ENCODE results near the gene CLCNKB. TPM values are rescaled to one million over a fixed set of nuclear protein-coding genes. Genes with fewer than 3 reads are reported as not detected.

CLCNKB gene
- total and polyA plus RNA-seq, 2 donors (not counting 3 experiments of a cell fraction or from before 2014, with no cell fraction given), result 0.18 TPM; not detected in 1

DNA sequence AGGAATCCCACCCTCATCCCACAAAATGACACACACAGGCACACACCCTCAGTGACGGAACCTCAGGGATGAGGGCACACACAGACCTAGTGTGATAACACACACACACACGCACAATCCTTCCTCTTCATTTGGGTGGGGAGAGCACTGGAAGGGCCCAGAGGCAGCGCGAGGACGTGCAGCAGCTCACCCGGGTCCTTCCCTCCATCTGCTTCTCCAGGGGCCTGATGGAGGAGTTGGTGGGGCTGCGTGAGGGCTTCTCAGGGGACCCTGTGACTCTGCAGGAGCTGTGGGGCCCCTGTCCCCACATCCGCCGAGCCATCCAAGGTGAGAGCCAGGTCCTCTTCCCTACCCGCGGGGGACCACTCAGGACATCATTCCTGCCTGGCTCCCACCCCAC lies 21.2 kb upstream of the CLCNKB start:
- dilution Hi-C loops (cut with MboI; ENCODE audit: extremely low pct_ligation_motif_present, low sequenced_read_pairs) (no loop called here), intact Hi-C loops (cut with micrococcal nuclease) (no loop called here)
- Histone ChIP-seq H3K4me2 (ENCODE audit: insufficient read depth, low read length) (no peak overlapping the region), H3K27ac (ENCODE audit: insufficient read depth, low read depth, low read length) (no peak overlapping the region), H3K36me3 (ENCODE audit: control insufficient read depth in 2 of 2, extremely low read depth in 1 of 2, insufficient read depth in 2 of 2, low read length in 2 of 2) (no peaks in the 10 kb centered on the region), H3K9me3 (replicated peaks; ENCODE audit: control insufficient read depth, insufficient read depth, low read length) (no peaks in the 10 kb centered on the region), H4K20me1 (replicated peaks; ENCODE audit: control insufficient read depth, extremely low read depth, insufficient read depth, low read length) (no peaks in the 10 kb centered on the region), H3K9ac (replicated peaks; ENCODE audit: extremely low read depth, insufficient read depth, low read length) (no peak overlapping the region), H3K9me1 (replicated peaks; ENCODE audit: control insufficient read depth, extremely low read depth, insufficient read depth, low read length) (no peaks in the 10 kb centered on the region), H3K27me3 (ENCODE audit: control insufficient read depth in 2 of 2, insufficient read depth in 2 of 2, low read length in 2 of 2) (no peaks in the 10 kb centered on the region), H3K79me2 (ENCODE audit: control insufficient read depth, insufficient read depth, low read length) (no peaks in the 10 kb centered on the region), H3K4me3 (replicated peaks in 1 of 3; ENCODE audit: insufficient read depth in 1 of 3, low read depth in 1 of 3, low read length in 3 of 3) (no peak overlapping the region), H3K4me1 (ENCODE audit: control insufficient read depth, extremely low read depth, insufficient read depth, low read length) (no peaks in the 10 kb centered on the region), H2AFZ (ENCODE audit: low read depth, low read length) (no peak overlapping the region)
- ChIA-PET POLR2A (no interaction called here), CTCF (no interaction called here)
- TF ChIP-seq JUN (IDR thresholded peaks at IDR 0.05; ENCODE audit: borderline replicate concordance, insufficient read depth, insufficient read length, low read depth), result no peak
- no peak for TF ChIP-seq GATA2 (IDR thresholded peaks at IDR 0.05; ENCODE audit: insufficient read depth, insufficient read length, low read depth, low read length)
- TF ChIP-seq, protein P1, sequence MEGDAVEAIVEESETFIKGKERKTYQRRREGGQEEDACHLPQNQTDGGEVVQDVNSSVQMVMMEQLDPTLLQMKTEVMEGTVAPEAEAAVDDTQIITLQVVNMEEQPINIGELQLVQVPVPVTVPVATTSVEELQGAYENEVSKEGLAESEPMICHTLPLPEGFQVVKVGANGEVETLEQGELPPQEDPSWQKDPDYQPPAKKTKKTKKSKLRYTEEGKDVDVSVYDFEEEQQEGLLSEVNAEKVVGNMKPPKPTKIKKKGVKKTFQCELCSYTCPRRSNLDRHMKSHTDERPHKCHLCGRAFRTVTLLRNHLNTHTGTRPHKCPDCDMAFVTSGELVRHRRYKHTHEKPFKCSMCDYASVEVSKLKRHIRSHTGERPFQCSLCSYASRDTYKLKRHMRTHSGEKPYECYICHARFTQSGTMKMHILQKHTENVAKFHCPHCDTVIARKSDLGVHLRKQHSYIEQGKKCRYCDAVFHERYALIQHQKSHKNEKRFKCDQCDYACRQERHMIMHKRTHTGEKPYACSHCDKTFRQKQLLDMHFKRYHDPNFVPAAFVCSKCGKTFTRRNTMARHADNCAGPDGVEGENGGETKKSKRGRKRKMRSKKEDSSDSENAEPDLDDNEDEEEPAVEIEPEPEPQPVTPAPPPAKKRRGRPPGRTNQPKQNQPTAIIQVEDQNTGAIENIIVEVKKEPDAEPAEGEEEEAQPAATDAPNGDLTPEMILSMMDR (IDR thresholded peaks at IDR 0.05; ENCODE audit: extremely low read depth in 1 of 2, insufficient read depth in 1 of 2, low read depth in 1 of 2, low read length in 2 of 2), result no peak
- TF ChIP-seq MYC (IDR thresholded peaks at IDR 0.05; ENCODE audit: low read depth, low read length), result no peak
- no peak for TF ChIP-seq POLR2A (IDR thresholded peaks at IDR 0.05; ENCODE audit: low read depth, low read length)
- TF ChIP-seq EZH2 (IDR thresholded peaks at IDR 0.05; ENCODE audit: borderline replicate concordance, low read depth, low read length, severe bottlenecking), result no peak
- TF ChIP-seq FOS (IDR thresholded peaks at IDR 0.05; ENCODE audit: borderline replicate concordance, insufficient read depth, low read length), result no peak
- no peak for FAIRE-seq
- BruUV-seq (replicated peaks), result no TSS peak
- DNase-seq (ENCODE audit: low read depth, low spot score), result no peak
